OCI-LY1 (cell line): Measurements from ENCODE around the gene TNFRSF12A.

Experiments used
- CTCF ChIP-seq: fragments of 200-600 bp; sonication (generic), shearing (Covaris generic); IDR thresholded peaks from 2 replicates; pipeline ENCODE4 v1.5.1; 2017; ENCODE audit warnings: mild to moderate bottlenecking, antibody characterized with exemption, low read length, moderate library complexity, mixed read lengths
- EZH2 ChIP-seq: fragments of 200-600 bp; sonication (generic), shearing (Covaris generic); IDR thresholded peaks from 2 replicates; pipeline ENCODE4 v1.8.0; 2017; ENCODE audit warnings: borderline replicate concordance, mixed run types, mild to moderate bottlenecking, antibody characterized with exemption, low read length, moderate library complexity, mixed read lengths

- no peak for TF ChIP-seq CTCF
- TF ChIP-seq EZH2, result no peak
These were observed 12.0 kb upstream of the TNFRSF12A start for GRCh38 chr16:3007957-3008689.
